IMR-90 (cell line): ENCODE results near the gene IL36B. TPM values are rescaled to one million over a fixed set of nuclear protein-coding genes. Genes with fewer than 3 reads are reported as not detected.

ENCODE experiments used
- ATAC-seq: fragments of 200-7000 bp; cut with Tn5 transposase; 2 replicates; pipeline ENCODE4 v1.9.1; 2020; ENCODE audit warnings: low read depth, mild to moderate bottlenecking, moderate library complexity
- BruUV-seq: library from RNA; stranded (reverse); fragments of 400-500 nt; replicated peaks from 2 replicates; lab custom pipeline; 2021; lab: Mats Ljungman, UMichigan
- CTCF ChIA-PET: fragments of 300-600 bp; formaldehyde crosslinking; extraction: SDS; loops from one replicate; lab custom pipeline; 2021; ENCODE audit warnings: antibody characterized with exemption; lab: Yijun Ruan, JAX
- POLR2A ChIA-PET: fragments of 300-600 bp; sonication (Branson Sonifier 250); formaldehyde crosslinking; loops from one replicate; lab custom pipeline; 2022; ENCODE audit warnings: antibody characterized with exemption; ENCODE audit not compliant: unreplicated experiment; lab: Charles Lee
- DNase-seq: peaks from one replicate; pipeline ENCODE4 v3.0.0; 2013
- H2AFZ ChIP-seq: replicated peaks from 2 replicates; pipeline ENCODE3; 2013; ENCODE audit warnings: low read length, mild to moderate bottlenecking; ENCODE audit not compliant: poor library complexity
- H2AK5ac ChIP-seq: 2 replicates; pipeline ENCODE4 v1.6.1; 2013; ENCODE audit warnings: low read depth, low read length, inconsistent platforms
- H2AK9ac ChIP-seq: replicated peaks from 2 replicates; pipeline ENCODE3; 2013; ENCODE audit warnings: mild to moderate bottlenecking, low read depth, low read length, moderate library complexity; ENCODE audit not compliant: poor library complexity
- H2BK120ac ChIP-seq: 2 replicates; pipeline ENCODE4 v1.6.1; 2013; ENCODE audit warnings: low read depth, low read length, inconsistent platforms
- H2BK15ac ChIP-seq: 3 replicates; pipeline ENCODE4 v1.6.1; 2013; ENCODE audit warnings: low read depth, low read length, inconsistent platforms
- H2BK20ac ChIP-seq: 2 replicates; pipeline ENCODE4 v1.6.1; 2013; ENCODE audit warnings: low read depth, mild to moderate bottlenecking, inconsistent platforms, low read length, moderate library complexity
- H2BK5ac ChIP-seq: 2 replicates; pipeline ENCODE4 v1.6.1; 2013; ENCODE audit warnings: mild to moderate bottlenecking, low read depth, low read length, inconsistent platforms; ENCODE audit not compliant: poor library complexity, severe bottlenecking
- H3K14ac ChIP-seq: replicated peaks from 2 replicates; pipeline ENCODE4 v1.6.1; 2013; ENCODE audit warnings: low read depth, low read length, inconsistent platforms
- H3K18ac ChIP-seq: 2 replicates; pipeline ENCODE4 v1.6.1; 2013; ENCODE audit warnings: low read depth, low read length, control low read depth
- H3K23ac ChIP-seq: 2 replicates; pipeline ENCODE4 v1.6.1; 2013; ENCODE audit warnings: low read depth, low read length, inconsistent platforms
- H3K27ac ChIP-seq: 2 replicates; pipeline ENCODE4 v1.5.1; 2013; ENCODE audit warnings: mild to moderate bottlenecking, control low read depth, low read length; ENCODE audit not compliant: insufficient read depth
- H3K27me3 ChIP-seq: 2 replicates; pipeline ENCODE4 v1.6.1; 2013; ENCODE audit warnings: low read length; ENCODE audit not compliant: control insufficient read depth, insufficient read depth
- H3K36me3 ChIP-seq: 2 replicates; pipeline ENCODE4 v1.6.1; 2013; ENCODE audit warnings: low read length, mixed read lengths; ENCODE audit not compliant: control insufficient read depth, insufficient read depth
- H3K4ac ChIP-seq: 2 replicates; pipeline ENCODE4 v1.6.1; 2013; ENCODE audit warnings: low read depth, low read length, inconsistent platforms
- H3K4me1 ChIP-seq: 2 replicates; pipeline ENCODE4 v1.6.1; 2013; ENCODE audit warnings: low read length, mixed read lengths; ENCODE audit not compliant: control insufficient read depth, insufficient read depth
- H3K4me2 ChIP-seq: 2 replicates; pipeline ENCODE4 v1.6.1; 2013; ENCODE audit warnings: low read depth, mild to moderate bottlenecking, control low read depth, low read length, moderate library complexity
- H3K4me3 ChIP-seq: 2 replicates; pipeline ENCODE4 v1.5.1; 2013; ENCODE audit warnings: low read depth, mild to moderate bottlenecking, control low read depth, low read length, moderate library complexity; ENCODE audit not compliant: insufficient read depth
- H3K56ac ChIP-seq: 2 replicates; pipeline ENCODE4 v1.6.1; 2013; ENCODE audit warnings: low read length, inconsistent platforms; ENCODE audit not compliant: insufficient read depth; ENCODE audit errors: extremely low read depth
- H3K79me1 ChIP-seq, 2 experiments: 2 replicates each; pipeline ENCODE4 v1.6.1; 2013; ENCODE audit warnings: low read length in 2 of 2, inconsistent platforms in 1 of 2, low read depth in 1 of 2
- H3K9ac ChIP-seq: 2 replicates; pipeline ENCODE4 v1.6.1; 2013; ENCODE audit warnings: low read depth, low read length, control low read depth
- H3K9me1 ChIP-seq: 2 replicates; pipeline ENCODE4 v1.6.1; 2013; ENCODE audit warnings: low read length, inconsistent platforms; ENCODE audit not compliant: insufficient read depth
- H3K9me3 ChIP-seq: 2 replicates; pipeline ENCODE4 v1.6.1; 2013; ENCODE audit warnings: low read length; ENCODE audit not compliant: control insufficient read depth, insufficient read depth
- H4K20me1 ChIP-seq: 2 replicates; pipeline ENCODE4 v1.6.1; 2013; ENCODE audit warnings: low read length, inconsistent platforms; ENCODE audit not compliant: insufficient read depth
- H4K5ac ChIP-seq: 2 replicates; pipeline ENCODE4 v1.6.1; 2013; ENCODE audit warnings: mild to moderate bottlenecking, low read depth, low read length, control low read depth
- H4K8ac ChIP-seq, 2 experiments: 2 replicates each; pipeline ENCODE4 v1.6.1; 2013; ENCODE audit warnings: low read depth in 2 of 2, low read length in 2 of 2, control low read depth in 1 of 2, inconsistent platforms in 1 of 2
- H4K91ac ChIP-seq: 2 replicates; pipeline ENCODE4 v1.6.1; 2013; ENCODE audit warnings: low read depth, low read length, inconsistent platforms; ENCODE audit not compliant: insufficient read depth
- BHLHE40 ChIP-seq: fragments of 150-350 bp; IDR thresholded peaks from 2 replicates; pipeline ENCODE4 v1.6.1; 2016; ENCODE audit warnings: mild to moderate bottlenecking, low read depth, low read length
- CEBPB ChIP-seq: IDR thresholded peaks from 2 replicates; pipeline ENCODE4 v1.6.1; 2012; ENCODE audit warnings: low read depth, low read length, improper control_type of control experiment
- MAZ ChIP-seq: IDR thresholded peaks from 2 replicates; pipeline ENCODE4 v1.6.1; 2012; ENCODE audit warnings: low read depth, mild to moderate bottlenecking, low read length, improper control_type of control experiment, moderate library complexity, borderline replicate concordance
- MXI1 ChIP-seq: IDR thresholded peaks from 2 replicates; pipeline ENCODE4 v1.6.1; 2012; ENCODE audit warnings: low read depth, mild to moderate bottlenecking, low read length, moderate library complexity, borderline replicate concordance
- NFE2L2 ChIP-seq: fragments of 150-350 bp; IDR thresholded peaks from 2 replicates; pipeline ENCODE4 v1.6.1; 2016; ENCODE audit warnings: low read depth, mild to moderate bottlenecking, low read length
- RAD21 ChIP-seq: IDR thresholded peaks from 2 replicates; pipeline ENCODE4 v1.6.1; 2012; ENCODE audit warnings: low read length, improper control_type of control experiment
- WGBS, 2 experiments: methylation state at CpG; one replicate each; pipeline versions ENCODE4 v1.1.5 to v1.1.7; 2013; ENCODE audit warnings: missing lambda C conversion rate in 2 of 2; ENCODE audit not compliant: insufficient read length in 1 of 2; ENCODE audit errors: extremely low coverage in 2 of 2; 5-methylcytosine and 5-hydroxymethylcytosine counted together
- dilution Hi-C: fragments of 300-500 bp; cut with HindIII; formaldehyde crosslinking; loops from one replicate; pipeline ENCODE4 v1.14.3; 2018; ENCODE audit warnings: low sequenced_read_pairs; ENCODE audit not compliant: unreplicated experiment
- in situ Hi-C: fragments of 300-500 bp; cut with MboI; formaldehyde crosslinking; loops from 3 replicates; pipeline ENCODE4 v1.14.3; 2019; ENCODE audit warnings: low sequenced_read_pairs, inconsistent platforms, mixed read lengths
- intact Hi-C: fragments of 100-400 bp; cut with micrococcal nuclease; formaldehyde crosslinking; loops from 2 replicates; pipeline ENCODE4 v1.10.0; 2022
- polyA plus RNA-seq, 3 experiments: library from polyadenylated mRNA; depleted of rRNA; stranded (reverse); fragments of >200 nt; gene quantifications; 2 replicates each; pipeline ENCODE4 v1.2.3, GENCODE V29; 2012; ENCODE audit warnings: low replicate concordance in 1 of 3
- total RNA-seq: library from RNA; depleted of rRNA; stranded (reverse); fragments of >200 nt; gene quantifications from 2 replicates; pipeline ENCODE4 v1.2.3, GENCODE V29; 2012
- TF ChIP-seq, protein P1 (sequence below): conservative IDR thresholded peaks from 2 replicates; pipeline ENCODE4 v1.5.1; 2012; ENCODE audit warnings: mild to moderate bottlenecking, low read depth, low read length, improper control_type of control experiment
- TF ChIP-seq, protein P2 (sequence below): fragments of 150-350 bp; IDR thresholded peaks from 2 replicates; pipeline ENCODE4 v1.6.1; 2017; ENCODE audit warnings: mild to moderate bottlenecking, antibody characterized with exemption, low read length, low read depth

IL36B gene
- total and polyA plus RNA-seq, 2 of the 4 experiments (the other 2 are of a cell fraction) = not detected

DNA sequence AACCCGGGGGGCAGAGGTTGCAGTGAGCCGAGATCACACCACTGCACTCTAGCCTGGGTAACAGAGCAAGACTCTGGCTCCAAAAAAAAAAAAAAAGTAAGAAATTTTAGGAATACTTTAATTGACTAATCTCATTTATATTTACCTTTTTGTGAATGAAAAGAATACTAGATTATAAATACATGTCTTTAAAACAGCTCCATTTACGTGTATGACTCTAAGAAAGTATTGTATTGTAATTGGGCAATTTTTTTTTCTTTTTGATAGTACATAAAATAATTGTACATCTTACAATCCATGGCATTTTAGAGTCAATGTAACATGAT is 39.4 kb downstream of the IL36B start:
- H3K18ac ChIP-seq = no peak overlapping the region
- H2AFZ ChIP-seq = no peak overlapping the region
- no peak overlapping the region for H3K56ac ChIP-seq
- H2AK5ac ChIP-seq = no peak overlapping the region
- no peak overlapping the region for H3K4ac ChIP-seq
- intact Hi-C loops (no loop called here), dilution Hi-C loops (no loop called here), in situ Hi-C loops (no loop called here)
- ChIA-PET CTCF (no interaction called here), POLR2A (no interaction called here)
- H3K4me1 ChIP-seq = no peaks in the 10 kb centered on the region
- H2BK120ac ChIP-seq = no peak overlapping the region
- no peak overlapping the region for H2BK20ac ChIP-seq
- no peak overlapping the region for H4K91ac ChIP-seq
- no peak overlapping the region for H3K4me2 ChIP-seq
- DNase-seq (no peak), ATAC-seq (no peak)
- no peak for TF ChIP-seq CEBPB
- no peak for TF ChIP-seq RAD21
- no peak for TF ChIP-seq BHLHE40
- TF ChIP-seq NFE2L2 = no peak
- TF ChIP-seq, protein P1, sequence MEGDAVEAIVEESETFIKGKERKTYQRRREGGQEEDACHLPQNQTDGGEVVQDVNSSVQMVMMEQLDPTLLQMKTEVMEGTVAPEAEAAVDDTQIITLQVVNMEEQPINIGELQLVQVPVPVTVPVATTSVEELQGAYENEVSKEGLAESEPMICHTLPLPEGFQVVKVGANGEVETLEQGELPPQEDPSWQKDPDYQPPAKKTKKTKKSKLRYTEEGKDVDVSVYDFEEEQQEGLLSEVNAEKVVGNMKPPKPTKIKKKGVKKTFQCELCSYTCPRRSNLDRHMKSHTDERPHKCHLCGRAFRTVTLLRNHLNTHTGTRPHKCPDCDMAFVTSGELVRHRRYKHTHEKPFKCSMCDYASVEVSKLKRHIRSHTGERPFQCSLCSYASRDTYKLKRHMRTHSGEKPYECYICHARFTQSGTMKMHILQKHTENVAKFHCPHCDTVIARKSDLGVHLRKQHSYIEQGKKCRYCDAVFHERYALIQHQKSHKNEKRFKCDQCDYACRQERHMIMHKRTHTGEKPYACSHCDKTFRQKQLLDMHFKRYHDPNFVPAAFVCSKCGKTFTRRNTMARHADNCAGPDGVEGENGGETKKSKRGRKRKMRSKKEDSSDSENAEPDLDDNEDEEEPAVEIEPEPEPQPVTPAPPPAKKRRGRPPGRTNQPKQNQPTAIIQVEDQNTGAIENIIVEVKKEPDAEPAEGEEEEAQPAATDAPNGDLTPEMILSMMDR = no peak
- TF ChIP-seq MAZ = no peak
- no peak for TF ChIP-seq MXI1
- TF ChIP-seq, protein P2, sequence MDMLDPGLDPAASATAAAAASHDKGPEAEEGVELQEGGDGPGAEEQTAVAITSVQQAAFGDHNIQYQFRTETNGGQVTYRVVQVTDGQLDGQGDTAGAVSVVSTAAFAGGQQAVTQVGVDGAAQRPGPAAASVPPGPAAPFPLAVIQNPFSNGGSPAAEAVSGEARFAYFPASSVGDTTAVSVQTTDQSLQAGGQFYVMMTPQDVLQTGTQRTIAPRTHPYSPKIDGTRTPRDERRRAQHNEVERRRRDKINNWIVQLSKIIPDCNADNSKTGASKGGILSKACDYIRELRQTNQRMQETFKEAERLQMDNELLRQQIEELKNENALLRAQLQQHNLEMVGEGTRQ = no peak
- H3K4me3 ChIP-seq = no peak overlapping the region
- no peak overlapping the region for H2BK15ac ChIP-seq
- no peak overlapping the region for H3K23ac ChIP-seq
- H4K8ac ChIP-seq = no peak overlapping the region
- H2BK5ac ChIP-seq = no peak overlapping the region
- no peaks in the 10 kb centered on the region for H3K9me1 ChIP-seq
- no peaks in the 10 kb centered on the region for H3K9me3 ChIP-seq
- H2AK9ac ChIP-seq = no peak overlapping the region
- no peaks in the 10 kb centered on the region for H3K79me1 ChIP-seq
- H4K5ac ChIP-seq = no peak overlapping the region
- BruUV-seq = no TSS peak
- H3K36me3 ChIP-seq = no peaks in the 10 kb centered on the region
- no peak overlapping the region for H3K9ac ChIP-seq
- WGBS, 2 experiments = no CpG with 5 or more reads among the region's 3 CpGs
- H3K27ac ChIP-seq = no peak overlapping the region
- H3K14ac ChIP-seq = no peak overlapping the region
- no peaks in the 10 kb centered on the region for H4K20me1 ChIP-seq
- peaks cover 2% of the 10 kb centered on the region for H3K27me3 ChIP-seq
